Panc1 (cell line): ENCODE results near the gene PADI6.

Experiments used
- POLR2AphosphoS5 ChIP-seq: IDR thresholded peaks from 2 replicates; pipeline ENCODE4 v1.6.1; 2012; ENCODE audit warnings: mild to moderate bottlenecking, low read depth, low read length, moderate library complexity
- TF ChIP-seq, protein P1 (sequence below): fragments of 450-650 bp; IDR thresholded peaks from 2 replicates; pipeline ENCODE4 v1.5.1; 2017; ENCODE audit warnings: mild to moderate bottlenecking

DNA sequence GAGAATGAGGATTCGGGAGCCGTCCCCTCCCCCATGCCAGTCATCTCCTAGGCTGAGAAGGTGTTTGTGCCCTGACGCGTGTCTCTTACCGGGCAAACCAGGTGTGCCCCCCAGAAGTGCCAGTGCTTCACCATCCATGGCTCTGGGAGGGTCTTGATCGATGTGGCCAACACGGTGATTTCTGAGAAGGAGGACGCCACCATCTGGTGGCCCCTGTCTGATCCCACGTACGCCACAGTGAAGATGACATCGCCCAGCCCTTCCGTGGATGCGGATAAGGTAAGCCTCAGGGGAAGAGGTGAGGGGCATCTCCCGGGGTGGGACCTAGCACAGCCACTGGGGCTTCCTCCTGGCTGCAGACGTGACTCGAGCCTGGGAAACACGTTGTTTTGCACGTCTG is 959 bp downstream of the PADI6 start:
- no peak for TF ChIP-seq POLR2AphosphoS5
- TF ChIP-seq, protein P1, sequence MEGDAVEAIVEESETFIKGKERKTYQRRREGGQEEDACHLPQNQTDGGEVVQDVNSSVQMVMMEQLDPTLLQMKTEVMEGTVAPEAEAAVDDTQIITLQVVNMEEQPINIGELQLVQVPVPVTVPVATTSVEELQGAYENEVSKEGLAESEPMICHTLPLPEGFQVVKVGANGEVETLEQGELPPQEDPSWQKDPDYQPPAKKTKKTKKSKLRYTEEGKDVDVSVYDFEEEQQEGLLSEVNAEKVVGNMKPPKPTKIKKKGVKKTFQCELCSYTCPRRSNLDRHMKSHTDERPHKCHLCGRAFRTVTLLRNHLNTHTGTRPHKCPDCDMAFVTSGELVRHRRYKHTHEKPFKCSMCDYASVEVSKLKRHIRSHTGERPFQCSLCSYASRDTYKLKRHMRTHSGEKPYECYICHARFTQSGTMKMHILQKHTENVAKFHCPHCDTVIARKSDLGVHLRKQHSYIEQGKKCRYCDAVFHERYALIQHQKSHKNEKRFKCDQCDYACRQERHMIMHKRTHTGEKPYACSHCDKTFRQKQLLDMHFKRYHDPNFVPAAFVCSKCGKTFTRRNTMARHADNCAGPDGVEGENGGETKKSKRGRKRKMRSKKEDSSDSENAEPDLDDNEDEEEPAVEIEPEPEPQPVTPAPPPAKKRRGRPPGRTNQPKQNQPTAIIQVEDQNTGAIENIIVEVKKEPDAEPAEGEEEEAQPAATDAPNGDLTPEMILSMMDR, result no peak
